ENCODE results near the gene OR5AL1. TPM values are rescaled to one million over a fixed set of nuclear protein-coding genes. Genes with fewer than 3 reads are reported as not detected.

The OR5AL1 gene
- total RNA-seq (2021; ENCODE audit: unreplicated experiment), result not detected
- polyA plus RNA-seq (2012; ENCODE audit: insufficient read length), result not detected
- not detected for Bru-seq, nascent RNA
- BruChase-seq, experiment 1, labeled RNA remaining after a 2-hour chase, result not detected
- not detected for BruChase-seq, experiment 2, labeled RNA remaining after a 6-hour chase
- long read RNA-seq, result 0 reads

DNA sequence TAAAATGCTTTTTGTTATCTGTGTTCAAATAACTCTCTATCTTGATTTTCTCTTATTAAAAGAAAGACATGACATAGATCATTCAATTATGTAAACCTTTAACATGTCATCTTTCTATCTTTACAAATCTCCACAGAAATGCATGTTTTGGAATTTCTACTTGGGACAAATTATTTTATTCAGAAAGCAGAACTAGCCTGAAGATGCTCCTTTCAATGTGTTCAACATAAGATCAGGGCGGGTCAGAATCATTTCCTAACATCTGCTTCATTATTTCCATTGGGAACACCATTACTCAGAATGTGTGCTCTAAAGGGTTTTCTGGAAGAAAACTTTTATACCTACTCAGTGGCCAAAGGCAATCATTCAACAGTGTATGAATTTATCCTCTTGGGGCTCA, at the start of gene OR5AL1:
OR5AL1 (plus strand) TSS at position 301 of the 400 bp plus-strand sequence.
- BruUV-seq (replicated peaks), result no TSS peak
- POLR2A ChIA-PET, result no interaction called here
- in situ Hi-C loops (cut with HindIII; ENCODE audit: low pct_unique_long_range_greater_than_20kb, low sequenced_read_pairs), result no loop called here
- H3K4me3 ChIP-seq (ENCODE audit: low read depth in 2 of 2, low read length in 2 of 2), result no peak within 1 kb of the TSS
- TF ChIP-seq POLR2AphosphoS5 (IDR thresholded peaks at IDR 0.05; ENCODE audit: low read depth, low read length), result no peak
- no peak for TF ChIP-seq SIN3A (IDR thresholded peaks at IDR 0.05; ENCODE audit: borderline replicate concordance, insufficient read depth, low read depth, low read length)
- no peak for TF ChIP-seq TCF7L2 (IDR thresholded peaks at IDR 0.05; ENCODE audit: low read depth, low read length)
- TF ChIP-seq, protein P1, sequence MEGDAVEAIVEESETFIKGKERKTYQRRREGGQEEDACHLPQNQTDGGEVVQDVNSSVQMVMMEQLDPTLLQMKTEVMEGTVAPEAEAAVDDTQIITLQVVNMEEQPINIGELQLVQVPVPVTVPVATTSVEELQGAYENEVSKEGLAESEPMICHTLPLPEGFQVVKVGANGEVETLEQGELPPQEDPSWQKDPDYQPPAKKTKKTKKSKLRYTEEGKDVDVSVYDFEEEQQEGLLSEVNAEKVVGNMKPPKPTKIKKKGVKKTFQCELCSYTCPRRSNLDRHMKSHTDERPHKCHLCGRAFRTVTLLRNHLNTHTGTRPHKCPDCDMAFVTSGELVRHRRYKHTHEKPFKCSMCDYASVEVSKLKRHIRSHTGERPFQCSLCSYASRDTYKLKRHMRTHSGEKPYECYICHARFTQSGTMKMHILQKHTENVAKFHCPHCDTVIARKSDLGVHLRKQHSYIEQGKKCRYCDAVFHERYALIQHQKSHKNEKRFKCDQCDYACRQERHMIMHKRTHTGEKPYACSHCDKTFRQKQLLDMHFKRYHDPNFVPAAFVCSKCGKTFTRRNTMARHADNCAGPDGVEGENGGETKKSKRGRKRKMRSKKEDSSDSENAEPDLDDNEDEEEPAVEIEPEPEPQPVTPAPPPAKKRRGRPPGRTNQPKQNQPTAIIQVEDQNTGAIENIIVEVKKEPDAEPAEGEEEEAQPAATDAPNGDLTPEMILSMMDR (IDR thresholded peaks at IDR 0.05), result no peak
- TF ChIP-seq, protein P2, sequence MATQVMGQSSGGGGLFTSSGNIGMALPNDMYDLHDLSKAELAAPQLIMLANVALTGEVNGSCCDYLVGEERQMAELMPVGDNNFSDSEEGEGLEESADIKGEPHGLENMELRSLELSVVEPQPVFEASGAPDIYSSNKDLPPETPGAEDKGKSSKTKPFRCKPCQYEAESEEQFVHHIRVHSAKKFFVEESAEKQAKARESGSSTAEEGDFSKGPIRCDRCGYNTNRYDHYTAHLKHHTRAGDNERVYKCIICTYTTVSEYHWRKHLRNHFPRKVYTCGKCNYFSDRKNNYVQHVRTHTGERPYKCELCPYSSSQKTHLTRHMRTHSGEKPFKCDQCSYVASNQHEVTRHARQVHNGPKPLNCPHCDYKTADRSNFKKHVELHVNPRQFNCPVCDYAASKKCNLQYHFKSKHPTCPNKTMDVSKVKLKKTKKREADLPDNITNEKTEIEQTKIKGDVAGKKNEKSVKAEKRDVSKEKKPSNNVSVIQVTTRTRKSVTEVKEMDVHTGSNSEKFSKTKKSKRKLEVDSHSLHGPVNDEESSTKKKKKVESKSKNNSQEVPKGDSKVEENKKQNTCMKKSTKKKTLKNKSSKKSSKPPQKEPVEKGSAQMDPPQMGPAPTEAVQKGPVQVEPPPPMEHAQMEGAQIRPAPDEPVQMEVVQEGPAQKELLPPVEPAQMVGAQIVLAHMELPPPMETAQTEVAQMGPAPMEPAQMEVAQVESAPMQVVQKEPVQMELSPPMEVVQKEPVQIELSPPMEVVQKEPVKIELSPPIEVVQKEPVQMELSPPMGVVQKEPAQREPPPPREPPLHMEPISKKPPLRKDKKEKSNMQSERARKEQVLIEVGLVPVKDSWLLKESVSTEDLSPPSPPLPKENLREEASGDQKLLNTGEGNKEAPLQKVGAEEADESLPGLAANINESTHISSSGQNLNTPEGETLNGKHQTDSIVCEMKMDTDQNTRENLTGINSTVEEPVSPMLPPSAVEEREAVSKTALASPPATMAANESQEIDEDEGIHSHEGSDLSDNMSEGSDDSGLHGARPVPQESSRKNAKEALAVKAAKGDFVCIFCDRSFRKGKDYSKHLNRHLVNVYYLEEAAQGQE (IDR thresholded peaks at IDR 0.05; ENCODE audit: insufficient read depth in 1 of 2, low read depth in 2 of 2, low read length in 1 of 2), result no peak
- DNase-seq (ENCODE audit: low read depth, low spot score) (no peak), ATAC-seq (no peak)
- CTCF ChIA-PET, result no interaction called here
- intact Hi-C loops (cut with micrococcal nuclease; ENCODE audit: unreplicated experiment), result no loop called here
- H3K27me3 ChIP-seq (ENCODE audit: control insufficient read depth, insufficient read depth, low read length), result no peaks in the 10 kb centered on the region
- H3K9me3 ChIP-seq (ENCODE audit: control insufficient read depth, insufficient read depth, low read depth, low read length), result no peaks in the 10 kb centered on the region
- no peaks in the 10 kb centered on the region for H3K4me1 ChIP-seq (ENCODE audit: control insufficient read depth, insufficient read depth, low read length)
- no peak within 1 kb of the TSS for H3K27ac ChIP-seq (ENCODE audit: low read length)
- H3K36me3 ChIP-seq (ENCODE audit: control insufficient read depth, insufficient read depth, low read length), result no peaks in the 10 kb centered on the region

- ATAC-seq, result no peak
- POLR2A ChIA-PET, result no interaction called here
Measured at GRCh38 chr11:56375324-56375723, 37.2 kb upstream of the OR5AL1 start, which contains the start of gene OR8U1. OR8U1 (plus strand) TSS chr11:56375624; CDS start chr11:56375624, 0 bp downstream.

More at GRCh38 chr11:56375324-56375723, 37.2 kb upstream of the OR5AL1 start, which contains the start of gene OR8U1:
- Histone ChIP-seq H3K27me3 (ENCODE audit: control insufficient read depth, insufficient read depth, low read length) (no peaks in the 10 kb centered on the region), H3K36me3 (ENCODE audit: control insufficient read depth, insufficient read depth, low read length) (no peaks in the 10 kb centered on the region), H3K4me1 (ENCODE audit: control insufficient read depth, insufficient read depth, low read length) (no peaks in the 10 kb centered on the region), H3K27ac (ENCODE audit: low read length) (no peak within 1 kb of the TSS), H3K9me3 (ENCODE audit: control insufficient read depth, insufficient read depth, low read depth, low read length) (no peaks in the 10 kb centered on the region), H3K4me3 (ENCODE audit: low read depth in 2 of 2, low read length in 2 of 2) (no peak within 1 kb of the TSS)
- intact Hi-C loops (cut with micrococcal nuclease; ENCODE audit: unreplicated experiment) (no loop called here), in situ Hi-C loops (cut with HindIII; ENCODE audit: low pct_unique_long_range_greater_than_20kb, low sequenced_read_pairs) (no loop called here)
- CTCF ChIA-PET, result no interaction called here
- BruUV-seq (replicated peaks), result no TSS peak
- TF ChIP-seq, protein P1 (IDR thresholded peaks at IDR 0.05), result no peak
- TF ChIP-seq, protein P2 (IDR thresholded peaks at IDR 0.05; ENCODE audit: insufficient read depth in 1 of 2, low read depth in 2 of 2, low read length in 1 of 2), result no peak
- TF ChIP-seq POLR2AphosphoS5 (IDR thresholded peaks at IDR 0.05; ENCODE audit: low read depth, low read length), result no peak
- no peak for TF ChIP-seq SIN3A (IDR thresholded peaks at IDR 0.05; ENCODE audit: borderline replicate concordance, insufficient read depth, low read depth, low read length)
- no peak for TF ChIP-seq TCF7L2 (IDR thresholded peaks at IDR 0.05; ENCODE audit: low read depth, low read length)
- DNase-seq (ENCODE audit: low read depth, low spot score), result no peak
